ENCODE measurements around the gene MINK1. TPM values are rescaled to one million over a fixed set of nuclear protein-coding genes. Genes with fewer than 3 reads are reported as not detected.
"Not testable (repeated sequence)": the region's sequence is repeated elsewhere in the genome, so short reads cannot be mapped to it uniquely, and the experiment has no call there.

MINK1 gene
- total RNA-seq, 1 experiment from 2014 or later: 160 TPM

DNA sequence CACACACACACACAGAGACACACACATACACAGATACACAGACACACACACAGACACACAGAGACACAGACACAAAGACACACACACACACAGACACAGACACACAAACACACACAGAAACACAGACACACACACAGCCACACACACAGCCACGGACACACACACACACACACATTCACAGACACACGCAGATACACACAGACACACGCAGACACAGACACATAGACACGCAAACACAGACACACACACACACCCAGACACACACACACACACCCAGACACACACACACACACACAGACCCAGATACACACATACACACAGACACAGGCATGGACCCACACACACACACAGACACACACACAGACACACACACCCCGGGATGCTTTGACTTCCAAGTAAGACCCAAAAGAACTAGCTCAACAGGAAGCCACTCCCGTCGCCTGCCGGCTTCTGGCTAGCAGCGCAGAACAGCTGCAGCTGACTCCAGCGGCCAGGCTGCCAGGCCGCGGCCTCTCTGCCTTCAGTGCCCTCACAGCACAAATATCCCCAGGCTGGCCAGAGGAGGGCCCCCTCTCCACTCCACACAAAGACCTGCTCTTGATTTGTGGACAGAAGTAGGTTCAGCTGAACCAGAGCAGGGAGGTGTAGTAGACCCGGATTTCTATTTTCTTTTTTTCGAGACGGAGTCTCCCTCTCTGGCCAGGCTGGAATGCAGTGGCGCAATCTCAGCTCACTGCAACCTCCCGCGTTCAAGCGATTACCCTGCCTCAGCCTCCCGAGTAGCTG lies 75.8 kb downstream of the MINK1 start:
- H3K4me1 ChIP-seq (replicated peaks; ENCODE audit: insufficient read depth): peaks cover 16% of the 10 kb centered on the region
- no TSS peak for BruUV-seq (replicated peaks)
- peaks cover 21% of the 10 kb centered on the region; the same call in 1 of the 2 replicates for H3F3A ChIP-seq (ENCODE audit: insufficient read depth, low read depth)
- DNase-seq: peak; percentile 89 to 96
- H3K36me3 ChIP-seq (ENCODE audit: low read depth): no peaks in the 10 kb centered on the region
- no peaks in the 10 kb centered on the region for H3K27me3 ChIP-seq (ENCODE audit: insufficient read depth, low read depth)
- H3K9me3 ChIP-seq (ENCODE audit: insufficient read depth, low read depth): no peaks in the 10 kb centered on the region
- peak overlapping the region; percentile 63 for H3K4me2 ChIP-seq
- H3K4me3 ChIP-seq: no peak overlapping the region
- H2AFZ ChIP-seq: no peak overlapping the region
- H3K79me2 ChIP-seq (ENCODE audit: low read depth): no peaks in the 10 kb centered on the region
- no peaks in the 10 kb centered on the region for H3K9me2 ChIP-seq (ENCODE audit: insufficient read depth)
- intact Hi-C loops (cut with micrococcal nuclease; ENCODE audit: unreplicated experiment): loop anchor here (1.0 to 10.0 kb wide), 8 partner anchors 30 to 484 kb away; partner anchors contain the start of genes CAMTA2, PFN1 and SPAG7
- TF ChIP-seq CTCF (conservative IDR thresholded peaks at IDR 0.05): peak; percentile 86
- no peak for TF ChIP-seq EZH2 (IDR thresholded peaks at IDR 0.05; ENCODE audit: low read depth)
- ChIA-PET POLR2A (ENCODE audit: unreplicated experiment) (interaction anchor here (0.5 to 1.9 kb wide), 13 partner anchors 31 to 1527 kb away, joined by 3 to 20 read pairs (median 3); partner anchors contain the start of genes INCA1, RNF167, SLC25A11 and SPAG7), CTCF (interaction anchor here (0.5 to 1.8 kb wide), 12 partner anchors 25 to 316 kb away, joined by 3 to 16 read pairs (median 4); partner anchors contain the start of genes RNF167, SLC25A11 and SPAG7)
- H4K20me1 ChIP-seq (ENCODE audit: insufficient read depth): no peaks in the 10 kb centered on the region
- peak overlapping the region; percentile 75 for H3K27ac ChIP-seq

GRCh38 chr17:4913994-4914393 lies 80.9 kb downstream of the MINK1 start:
- Histone ChIP-seq H3K4me3 (no peak overlapping the region), H3K27ac (no peak overlapping the region), H2AFZ (no peak overlapping the region), H3K9me3 (ENCODE audit: insufficient read depth, low read depth) (no peaks in the 10 kb centered on the region), H4K20me1 (ENCODE audit: insufficient read depth) (no peaks in the 10 kb centered on the region), H3K4me2 (no peak overlapping the region), H3K79me2 (ENCODE audit: low read depth) (no peaks in the 10 kb centered on the region), H3K9me2 (ENCODE audit: insufficient read depth) (no peaks in the 10 kb centered on the region), H3F3A (ENCODE audit: insufficient read depth, low read depth) (peaks cover 17% of the 10 kb centered on the region; the same call in 1 of the 2 replicates), H3K27me3 (ENCODE audit: insufficient read depth, low read depth) (no peaks in the 10 kb centered on the region), H3K4me1 (replicated peaks; ENCODE audit: insufficient read depth) (peaks cover 10% of the 10 kb centered on the region), H3K36me3 (ENCODE audit: low read depth) (no peaks in the 10 kb centered on the region)
- ChIA-PET POLR2A (ENCODE audit: unreplicated experiment) (interaction anchor here (0.5 to 0.6 kb wide), 4 partner anchors 31 to 314 kb away, joined by 3 to 6 read pairs (median 4); no protein-coding TSS in a partner anchor), CTCF (no interaction called here)
- no TSS peak for BruUV-seq (replicated peaks)
- TF ChIP-seq CTCF (conservative IDR thresholded peaks at IDR 0.05) (no peak), EZH2 (IDR thresholded peaks at IDR 0.05; ENCODE audit: low read depth) (no peak)
- intact Hi-C loops (cut with micrococcal nuclease; ENCODE audit: unreplicated experiment): no loop called here
- no peak for DNase-seq

- H3K9me3 ChIP-seq (ENCODE audit: insufficient read depth, low read depth); H3K4me3 ChIP-seq; CTCF ChIA-PET; intact Hi-C loops (cut with micrococcal nuclease; ENCODE audit: unreplicated experiment); H3K36me3 ChIP-seq (ENCODE audit: low read depth); H4K20me1 ChIP-seq (ENCODE audit: insufficient read depth); H2AFZ ChIP-seq; BruUV-seq (replicated peaks); H3K4me2 ChIP-seq; H3K27me3 ChIP-seq (ENCODE audit: insufficient read depth, low read depth); H3K27ac ChIP-seq; DNase-seq; POLR2A ChIA-PET (ENCODE audit: unreplicated experiment); H3K79me2 ChIP-seq (ENCODE audit: low read depth); H3K4me1 ChIP-seq (replicated peaks; ENCODE audit: insufficient read depth); H3K9me2 ChIP-seq (ENCODE audit: insufficient read depth): not testable (repeated sequence)
- H3F3A ChIP-seq (ENCODE audit: insufficient read depth, low read depth): peaks cover 11% of the 10 kb centered on the region; the same call in 1 of the 2 replicates
Observed at GRCh38 chr17:4914551-4914950, 81.4 kb downstream of the MINK1 start.

Measured in PC-9 (cell line).